GM18499 (cell line): Measurements from ENCODE around the gene DNAJB7.
"Not testable (repeated sequence)": the region's sequence is repeated elsewhere in the genome, so short reads cannot be mapped to it uniquely, and the experiment has no call there.

Experiments
- ATAC-seq: cut with Tn5 transposase; IDR thresholded peaks from one replicate; pipeline ENCODE4 v1.9.1; 2021; ENCODE audit warnings: moderate number of reproducible peaks; ENCODE audit not compliant: insufficient read depth, unreplicated experiment

DNAJB7 gene

GRCh38 chr22:40853333-40853732, 8.6 kb downstream of the DNAJB7 start:
- ATAC-seq = no peak

GRCh38 chr22:40845816-40846215, 16.1 kb downstream of the DNAJB7 start:
- not testable (repeated sequence) for ATAC-seq

GRCh38 chr22:40844951-40845350, 17.0 kb downstream of the DNAJB7 start:
- no peak for ATAC-seq

GRCh38 chr22:40838486-40838885, 23.4 kb downstream of the DNAJB7 start:
- ATAC-seq = no peak

GRCh38 chr22:40834619-40835018, 27.3 kb downstream of the DNAJB7 start:
- ATAC-seq = no peak

GRCh38 chr22:40829131-40829530, 32.8 kb downstream of the DNAJB7 start:
- no peak for ATAC-seq

GRCh38 chr22:40826984-40827741, 34.8 kb downstream of the DNAJB7 start:
- no peak for ATAC-seq

GRCh38 chr22:40826292-40826691, 35.6 kb downstream of the DNAJB7 start:
- ATAC-seq = not testable (repeated sequence)

- ATAC-seq = no peak
Observed at GRCh38 chr22:40823426-40823825, 38.5 kb downstream of the DNAJB7 start.

- no peak for ATAC-seq
Observed at GRCh38 chr22:40819599-40820140, 42.2 kb downstream of the DNAJB7 start.

- ATAC-seq = no peak
Observed at GRCh38 chr22:40818747-40819598, 42.9 kb downstream of the DNAJB7 start, which contains the start of gene SLC25A17. TSS of gene SLC25A17 (minus strand) at chr22:40819346. CDS start at chr22:40819248, 98 bp downstream.

- ATAC-seq = no peak
Observed at GRCh38 chr22:40818192-40818746, 43.6 kb downstream of the DNAJB7 start.

- no peak for ATAC-seq
Observed at GRCh38 chr22:40817737-40818136, 44.2 kb downstream of the DNAJB7 start.

GRCh38 chr22:40813912-40814315, 48.0 kb downstream of the DNAJB7 start:
- ATAC-seq = no peak
